Measurements from ENCODE around the gene GFOD1.
"Not testable (repeated sequence)": the region's sequence is repeated elsewhere in the genome, so short reads cannot be mapped to it uniquely, and the experiment has no call there.

The GFOD1 gene

DNA sequence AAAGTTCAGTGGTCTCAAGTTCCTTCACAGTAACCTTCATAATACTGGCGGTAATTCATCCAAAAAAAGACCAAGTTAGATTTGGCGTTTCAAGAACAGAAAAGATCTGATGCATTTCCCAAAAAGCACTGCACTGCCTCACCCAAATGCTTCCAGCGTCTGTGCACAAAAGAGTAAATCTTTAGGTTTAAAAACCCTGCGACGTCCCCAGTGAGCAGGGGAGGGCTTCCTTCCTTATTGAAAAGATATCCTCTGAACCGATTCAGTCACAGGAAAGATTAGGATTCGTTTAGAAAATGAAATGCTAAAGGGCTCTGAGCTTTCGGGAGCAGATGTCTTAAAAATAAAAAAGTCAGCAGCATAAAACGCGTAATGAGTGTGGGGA, 159.7 kb downstream of the GFOD1 start:
- Histone ChIP-seq H3K14ac (ENCODE audit: low read length) (no peak overlapping the region), H3K27ac (replicated peaks; ENCODE audit: low read length) (peak overlapping the region; percentile 89), H3K18ac (ENCODE audit: low read length) (no peak overlapping the region), H2BK15ac (ENCODE audit: low read length) (no peak overlapping the region), H3K23ac (ENCODE audit: low read depth, low read length, poor library complexity) (no peak overlapping the region), H4K8ac (ENCODE audit: low read depth, low read length) (no peak overlapping the region), H3K79me1 (ENCODE audit: low read depth, low read length) (no peaks in the 10 kb centered on the region), H3K4me3 (ENCODE audit: low read length in 2 of 2) (peak overlapping the region; percentile 82 to 91), H3K27me3 (ENCODE audit: control insufficient read depth in 3 of 3, insufficient read depth in 3 of 3, low read depth in 1 of 3, low read length in 3 of 3) (peaks cover 0 to 6% (median 0%) of the 10 kb centered on the region in 3 experiments), H2BK5ac (ENCODE audit: low read length) (no peak overlapping the region), H2AK5ac (ENCODE audit: low read depth, low read length) (no peak overlapping the region), H3K4me1 (ENCODE audit: control insufficient read depth in 2 of 2, insufficient read depth in 1 of 2, low read depth in 1 of 2, low read length in 2 of 2) (peaks cover 2 to 4% of the 10 kb centered on the region in 2 donors), H3K4me2 (ENCODE audit: insufficient read depth, low read length, poor library complexity, severe bottlenecking) (peak overlapping the region; percentile 70), H2BK12ac (ENCODE audit: low read length) (no peak overlapping the region), H3K4ac (ENCODE audit: low read length) (no peak overlapping the region), H2BK120ac (ENCODE audit: low read depth, low read length) (no peak overlapping the region), H3K9me3 (replicated peaks in 1 of 2; ENCODE audit: control insufficient read depth in 2 of 2, insufficient read depth in 1 of 2, low read depth in 1 of 2, low read length in 2 of 2) (no peaks in the 10 kb centered on the region), H3K36me3 (replicated peaks in 1 of 2; ENCODE audit: control insufficient read depth in 2 of 2, insufficient read depth in 2 of 2, low read length in 2 of 2) (peaks cover 5 to 37% of the 10 kb centered on the region in 2 donors), H4K91ac (ENCODE audit: low read depth, low read length, poor library complexity) (no peak overlapping the region), H2AFZ (ENCODE audit: low read length) (peak overlapping the region; percentile 94), H3K9ac (ENCODE audit: low read depth, low read length, poor library complexity) (no peak overlapping the region)
- no peak for DNase-seq (ENCODE audit: low spot score)
- no CpG with 5 or more reads among the region's 10 CpGs for WGBS, 2 donors (ENCODE audit: extremely low coverage in 2 of 2, insufficient read length in 2 of 2, insufficient replicate concordance in 1 of 2)

DNA sequence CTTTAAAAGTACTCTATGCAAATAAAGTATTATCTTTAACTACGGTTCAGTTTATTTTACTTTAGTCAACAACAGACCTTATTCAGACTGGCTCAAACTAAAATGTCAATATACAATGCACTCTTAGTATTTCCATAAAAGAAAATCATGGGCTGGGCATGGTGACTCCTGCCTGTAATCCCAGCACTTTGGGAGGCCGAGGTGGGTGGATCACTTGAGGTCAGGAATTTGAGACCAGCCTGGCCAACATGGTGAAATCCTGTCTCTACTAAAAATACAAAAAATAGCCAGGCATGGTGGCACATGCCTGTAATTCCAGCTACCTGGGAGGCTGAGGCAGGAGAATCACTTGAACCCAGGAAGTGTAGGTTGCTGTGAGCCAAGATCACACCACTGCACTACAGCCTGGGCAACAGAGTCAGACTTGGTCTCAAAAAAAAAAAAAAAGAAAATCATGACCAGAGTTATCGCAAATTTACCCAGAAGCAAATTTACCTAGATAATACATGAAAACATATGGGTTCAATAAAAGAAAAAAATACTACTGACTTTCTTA, 161.3 kb downstream of the GFOD1 start:
- not testable (repeated sequence) for DNase-seq (ENCODE audit: low spot score); H3K27me3 ChIP-seq (ENCODE audit: control insufficient read depth in 3 of 3, insufficient read depth in 3 of 3, low read depth in 1 of 3, low read length in 3 of 3); H4K8ac ChIP-seq (ENCODE audit: low read depth, low read length); H3K4me3 ChIP-seq (ENCODE audit: low read length in 2 of 2); H4K91ac ChIP-seq (ENCODE audit: low read depth, low read length, poor library complexity); H3K9ac ChIP-seq (ENCODE audit: low read depth, low read length, poor library complexity); H2BK5ac ChIP-seq (ENCODE audit: low read length); H3K23ac ChIP-seq (ENCODE audit: low read depth, low read length, poor library complexity); H3K9me3 ChIP-seq (replicated peaks in 1 of 2; ENCODE audit: control insufficient read depth in 2 of 2, insufficient read depth in 1 of 2, low read depth in 1 of 2, low read length in 2 of 2); H3K4ac ChIP-seq (ENCODE audit: low read length); H3K4me1 ChIP-seq (ENCODE audit: control insufficient read depth in 2 of 2, insufficient read depth in 1 of 2, low read depth in 1 of 2, low read length in 2 of 2); H2BK120ac ChIP-seq (ENCODE audit: low read depth, low read length); H2BK15ac ChIP-seq (ENCODE audit: low read length); H2AK5ac ChIP-seq (ENCODE audit: low read depth, low read length); H3K4me2 ChIP-seq (ENCODE audit: insufficient read depth, low read length, poor library complexity, severe bottlenecking); H3K27ac ChIP-seq (replicated peaks; ENCODE audit: low read length); H2AFZ ChIP-seq (ENCODE audit: low read length); H3K14ac ChIP-seq (ENCODE audit: low read length); H2BK12ac ChIP-seq (ENCODE audit: low read length); H3K79me1 ChIP-seq (ENCODE audit: low read depth, low read length); H3K18ac ChIP-seq (ENCODE audit: low read length)
- no CpG with 5 or more reads among the region's 3 CpGs for WGBS, 2 donors (ENCODE audit: extremely low coverage in 2 of 2, insufficient read length in 2 of 2, insufficient replicate concordance in 1 of 2)
- H3K36me3 ChIP-seq (replicated peaks in 1 of 2; ENCODE audit: control insufficient read depth in 2 of 2, insufficient read depth in 2 of 2, low read length in 2 of 2): peaks cover 8 to 53% of the 10 kb centered on the region in 2 donors

DNA sequence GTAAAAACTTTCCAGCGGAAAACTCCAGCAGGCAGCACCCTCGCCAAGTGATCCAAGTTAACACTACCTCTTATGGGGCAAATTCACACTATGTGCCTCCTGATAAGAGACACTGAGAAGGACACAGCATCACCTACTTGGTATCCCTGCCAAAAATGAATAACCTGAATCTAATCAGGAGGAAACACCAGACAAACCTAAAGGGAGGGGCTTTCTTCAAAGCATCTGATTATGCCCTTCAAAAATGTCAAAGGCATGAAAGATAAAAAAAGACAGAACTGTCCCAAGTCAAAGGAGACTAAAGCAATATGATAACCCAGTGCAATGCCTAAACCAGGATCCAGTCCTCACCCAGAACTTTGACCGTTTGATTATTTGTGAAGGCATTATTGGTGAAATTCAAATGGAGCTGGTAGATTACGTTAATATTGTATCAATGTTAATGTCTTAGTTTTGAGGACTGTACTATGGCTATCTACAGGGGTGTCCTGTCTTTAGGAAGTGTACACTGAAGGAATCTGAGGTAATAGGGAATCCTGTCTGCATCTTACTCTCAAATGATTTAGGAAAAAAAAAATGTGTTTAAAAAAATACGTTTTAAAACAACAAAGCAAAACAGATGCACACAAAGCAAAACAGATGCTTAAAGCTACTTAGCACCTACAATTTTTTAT, 167.4 kb downstream of the GFOD1 start:
- Histone ChIP-seq H3K14ac (ENCODE audit: low read length) (no peak overlapping the region), H2AFZ (ENCODE audit: low read length) (no peak overlapping the region), H3K79me1 (ENCODE audit: low read depth, low read length) (no peaks in the 10 kb centered on the region), H3K27me3 (ENCODE audit: control insufficient read depth in 3 of 3, insufficient read depth in 3 of 3, low read depth in 1 of 3, low read length in 3 of 3) (no peaks in the 10 kb centered on the region), H4K8ac (ENCODE audit: low read depth, low read length) (no peak overlapping the region), H3K36me3 (replicated peaks in 1 of 2; ENCODE audit: control insufficient read depth in 2 of 2, insufficient read depth in 2 of 2, low read length in 2 of 2) (peaks cover 39 to 98% of the 10 kb centered on the region in 2 donors), H2BK15ac (ENCODE audit: low read length) (no peak overlapping the region), H3K9me3 (replicated peaks in 1 of 2; ENCODE audit: control insufficient read depth in 2 of 2, insufficient read depth in 1 of 2, low read depth in 1 of 2, low read length in 2 of 2) (no peaks in the 10 kb centered on the region), H3K18ac (ENCODE audit: low read length) (no peak overlapping the region), H4K91ac (ENCODE audit: low read depth, low read length, poor library complexity) (no peak overlapping the region), H2BK5ac (ENCODE audit: low read length) (no peak overlapping the region), H3K27ac (replicated peaks; ENCODE audit: low read length) (no peak overlapping the region), H3K4me3 (ENCODE audit: low read length in 2 of 2) (no peak overlapping the region), H3K23ac (ENCODE audit: low read depth, low read length, poor library complexity) (no peak overlapping the region), H3K4me2 (ENCODE audit: insufficient read depth, low read length, poor library complexity, severe bottlenecking) (no peak overlapping the region), H3K4ac (ENCODE audit: low read length) (no peak overlapping the region), H2BK12ac (ENCODE audit: low read length) (no peak overlapping the region), H2BK120ac (ENCODE audit: low read depth, low read length) (no peak overlapping the region), H3K9ac (ENCODE audit: low read depth, low read length, poor library complexity) (no peak overlapping the region), H2AK5ac (ENCODE audit: low read depth, low read length) (no peak overlapping the region), H3K4me1 (ENCODE audit: control insufficient read depth in 2 of 2, insufficient read depth in 1 of 2, low read depth in 1 of 2, low read length in 2 of 2) (no peaks in the 10 kb centered on the region)
- no peak for DNase-seq (ENCODE audit: low spot score)
- no CpG with 5 or more reads among the region's 5 CpGs for WGBS, 2 donors (ENCODE audit: extremely low coverage in 2 of 2, insufficient read length in 2 of 2, insufficient replicate concordance in 1 of 2)

DNA sequence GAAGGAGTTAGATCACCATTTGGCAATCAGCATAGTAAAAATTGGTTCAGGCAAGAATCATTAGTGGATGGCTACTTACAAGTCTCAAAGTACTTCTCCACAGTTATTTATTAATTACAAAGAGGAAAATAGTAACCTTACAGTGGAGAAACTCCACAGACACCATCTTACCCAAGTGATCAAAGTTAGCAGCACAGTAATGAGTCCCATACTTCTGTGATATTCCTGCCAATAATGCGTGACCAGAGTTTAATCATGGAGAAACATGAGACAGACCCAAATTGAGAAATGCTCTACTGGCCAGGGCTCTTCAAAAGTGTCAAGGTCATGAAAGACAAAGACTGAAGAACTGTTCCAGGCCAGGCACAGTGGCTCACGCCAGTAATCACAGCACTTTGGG, 168.6 kb downstream of the GFOD1 start:
- Histone ChIP-seq H3K4me2 (ENCODE audit: insufficient read depth, low read length, poor library complexity, severe bottlenecking) (no peak overlapping the region), H3K18ac (ENCODE audit: low read length) (no peak overlapping the region), H3K9me3 (replicated peaks in 1 of 2; ENCODE audit: control insufficient read depth in 2 of 2, insufficient read depth in 1 of 2, low read depth in 1 of 2, low read length in 2 of 2) (no peaks in the 10 kb centered on the region), H4K91ac (ENCODE audit: low read depth, low read length, poor library complexity) (no peak overlapping the region), H3K27me3 (ENCODE audit: control insufficient read depth in 3 of 3, insufficient read depth in 3 of 3, low read depth in 1 of 3, low read length in 3 of 3) (no peaks in the 10 kb centered on the region), H3K27ac (replicated peaks; ENCODE audit: low read length) (no peak overlapping the region), H4K8ac (ENCODE audit: low read depth, low read length) (no peak overlapping the region), H3K4me1 (ENCODE audit: control insufficient read depth in 2 of 2, insufficient read depth in 1 of 2, low read depth in 1 of 2, low read length in 2 of 2) (no peaks in the 10 kb centered on the region), H3K36me3 (replicated peaks in 1 of 2; ENCODE audit: control insufficient read depth in 2 of 2, insufficient read depth in 2 of 2, low read length in 2 of 2) (peaks cover 37 to 98% of the 10 kb centered on the region in 2 donors), H3K4me3 (ENCODE audit: low read length in 2 of 2) (no peak overlapping the region), H3K79me1 (ENCODE audit: low read depth, low read length) (no peaks in the 10 kb centered on the region), H3K9ac (ENCODE audit: low read depth, low read length, poor library complexity) (no peak overlapping the region), H2BK12ac (ENCODE audit: low read length) (no peak overlapping the region), H3K23ac (ENCODE audit: low read depth, low read length, poor library complexity) (no peak overlapping the region), H2AK5ac (ENCODE audit: low read depth, low read length) (no peak overlapping the region), H3K14ac (ENCODE audit: low read length) (no peak overlapping the region), H3K4ac (ENCODE audit: low read length) (no peak overlapping the region), H2BK15ac (ENCODE audit: low read length) (no peak overlapping the region), H2AFZ (ENCODE audit: low read length) (no peak overlapping the region), H2BK120ac (ENCODE audit: low read depth, low read length) (no peak overlapping the region), H2BK5ac (ENCODE audit: low read length) (no peak overlapping the region)
- no peak for DNase-seq (ENCODE audit: low spot score)
- WGBS, 2 donors (ENCODE audit: extremely low coverage in 2 of 2, insufficient read length in 2 of 2, insufficient replicate concordance in 1 of 2): no CpG with 5 or more reads among the region's 2 CpGs

Measured in neuronal stem cell (in vitro differentiated cells).